H1 (cell line): ENCODE results near the gene EGFLAM. TPM values are rescaled to one million over a fixed set of nuclear protein-coding genes. Genes with fewer than 3 reads are reported as not detected.

Experiments used
- CHD7 ChIP-seq: fragments of 300-600 bp; sonication (generic); IDR thresholded peaks from 2 replicates; pipeline ENCODE4 v1.7.1; 2012; ENCODE audit warnings: low read length, moderate library complexity, mild to moderate bottlenecking, inconsistent platforms; ENCODE audit not compliant: insufficient replicate concordance
- KDM4A ChIP-seq: IDR thresholded peaks from one replicate; pipeline ENCODE4 v1.7.1; 2012; ENCODE audit warnings: low read depth, mild to moderate bottlenecking, moderate library complexity, low read length, inconsistent platforms; ENCODE audit not compliant: severe bottlenecking
- SIRT6 ChIP-seq: IDR thresholded peaks from one replicate; pipeline ENCODE4 v1.7.1; 2012; ENCODE audit warnings: low read length, inconsistent platforms
- polyA plus RNA-seq, 7 experiments: library from polyadenylated mRNA; depleted of rRNA in 3 of 7; stranded (reverse) in 5 of 7; unstranded in 2 of 7; fragments of >200 nt in 5 of 7; fragments of 200-250 nt in 2 of 7; gene quantifications; 1 replicate in 5 of 7; 2 replicates in 1 of 7; 4 replicates in 1 of 7; pipeline versions ENCODE4 v1.2.1 to v1.2.3, GENCODE V29; 2011 to 2013; ENCODE audit warnings: missing spikeins in 2 of 7, mixed read lengths in 2 of 7
- total RNA-seq: library from RNA; stranded (reverse); fragmentation: NEBNext Ultra II Directional; extraction: Animal tissue kit (Norgen Biotek cat#: 25700); gene quantifications from 2 replicates; pipeline ENCODE4 v1.2.1, GENCODE V29; 2021

Gene EGFLAM
- total and polyA plus RNA-seq, 2 of the 8 experiments (the other 6 are each of a cell fraction or from before 2014, with no cell fraction given), result 0.20 to 0.24 TPM

GRCh38 chr5:38339446-38339845 lies 81.1 kb downstream of the EGFLAM start (continued):
- no peak for TF ChIP-seq CHD7
- no peak for TF ChIP-seq SIRT6
- TF ChIP-seq KDM4A, result no peak
